Sigmoid colon (tissue), 4 donors: ENCODE results near the gene TADA2A.

Experiments
- EP300 ChIP-seq, 4 donors: sonication (generic); formaldehyde crosslinking; IDR thresholded peaks; one replicate each; pipeline ENCODE4 v1.6.1; 2017; ENCODE audit warnings: antibody characterized with exemption in 4 of 4
- POLR2A ChIP-seq, 2 donors: fragments of 450-650 bp; IDR thresholded peaks; one replicate each; pipeline ENCODE4 v1.6.1; 2016; ENCODE audit warnings: antibody characterized with exemption in 2 of 2, mild to moderate bottlenecking in 2 of 2, moderate library complexity in 2 of 2
- POLR2AphosphoS5 ChIP-seq, 4 donors: sonication (generic); formaldehyde crosslinking; IDR thresholded peaks; one replicate each; pipeline ENCODE4 v1.6.1; 2017; ENCODE audit warnings: antibody characterized with exemption in 4 of 4
- TF ChIP-seq, protein P1 (sequence below), 4 experiments: fragments of 450-650 bp in 3 of 4; fragments of 200-600 bp in 1 of 4; IDR thresholded peaks; one replicate each; pipeline ENCODE4 v1.5.1; 2016 to 2019; ENCODE audit warnings: antibody characterized with exemption in 4 of 4, mild to moderate bottlenecking in 3 of 4, moderate library complexity in 2 of 4

DNA sequence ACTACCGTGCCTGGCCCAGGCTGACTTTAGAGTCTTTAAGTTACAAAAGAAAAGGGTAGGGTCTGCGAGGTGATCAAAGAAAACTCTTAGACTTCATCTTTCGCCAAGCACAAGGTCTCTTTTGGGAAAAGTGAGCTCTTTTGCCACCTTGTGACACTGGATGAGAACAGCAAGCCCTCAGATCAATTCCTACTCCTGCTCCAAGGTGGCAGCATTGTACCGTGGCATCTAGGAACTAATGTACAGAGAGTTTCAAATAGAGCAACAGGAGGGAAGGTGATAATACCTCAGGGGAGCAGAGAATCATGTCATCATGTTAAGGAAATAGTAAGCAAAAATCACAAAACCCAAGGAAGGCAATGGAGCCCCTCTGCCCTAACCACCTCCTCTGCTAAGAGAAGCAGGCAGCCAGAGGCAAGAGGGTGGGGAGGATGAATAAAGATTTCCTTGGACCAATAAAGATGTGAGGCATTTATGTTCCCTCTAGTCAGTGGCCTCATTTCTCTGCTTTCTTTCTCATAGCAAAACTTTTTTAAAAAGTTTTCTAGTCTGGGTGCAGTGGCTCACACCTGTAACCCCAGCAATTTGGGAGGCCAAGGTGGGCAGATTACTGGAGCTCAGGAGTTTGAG is 33.0 kb upstream of the TADA2A start:
- TF ChIP-seq, protein P1, sequence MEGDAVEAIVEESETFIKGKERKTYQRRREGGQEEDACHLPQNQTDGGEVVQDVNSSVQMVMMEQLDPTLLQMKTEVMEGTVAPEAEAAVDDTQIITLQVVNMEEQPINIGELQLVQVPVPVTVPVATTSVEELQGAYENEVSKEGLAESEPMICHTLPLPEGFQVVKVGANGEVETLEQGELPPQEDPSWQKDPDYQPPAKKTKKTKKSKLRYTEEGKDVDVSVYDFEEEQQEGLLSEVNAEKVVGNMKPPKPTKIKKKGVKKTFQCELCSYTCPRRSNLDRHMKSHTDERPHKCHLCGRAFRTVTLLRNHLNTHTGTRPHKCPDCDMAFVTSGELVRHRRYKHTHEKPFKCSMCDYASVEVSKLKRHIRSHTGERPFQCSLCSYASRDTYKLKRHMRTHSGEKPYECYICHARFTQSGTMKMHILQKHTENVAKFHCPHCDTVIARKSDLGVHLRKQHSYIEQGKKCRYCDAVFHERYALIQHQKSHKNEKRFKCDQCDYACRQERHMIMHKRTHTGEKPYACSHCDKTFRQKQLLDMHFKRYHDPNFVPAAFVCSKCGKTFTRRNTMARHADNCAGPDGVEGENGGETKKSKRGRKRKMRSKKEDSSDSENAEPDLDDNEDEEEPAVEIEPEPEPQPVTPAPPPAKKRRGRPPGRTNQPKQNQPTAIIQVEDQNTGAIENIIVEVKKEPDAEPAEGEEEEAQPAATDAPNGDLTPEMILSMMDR (IDR thresholded peaks at IDR 0.05) = peak; percentile 85 to 99 (median 96)
- no peak for TF ChIP-seq POLR2A (IDR thresholded peaks at IDR 0.05)
- no peak for TF ChIP-seq POLR2AphosphoS5 (IDR thresholded peaks at IDR 0.05)
- no peak for TF ChIP-seq EP300 (IDR thresholded peaks at IDR 0.05)
